Limb (tissue), 2 donors: Measurements from ENCODE around the gene TRAPPC4.
A peak's percentile ranks its signal among the peaks of the same experiment; 100 is the strongest.
"Not testable (repeated sequence)": the region's sequence is repeated elsewhere in the genome, so short reads cannot be mapped to it uniquely, and the experiment has no call there.

ENCODE experiments used
- DNase-seq, 2 donors: peaks; one replicate each; pipeline ENCODE4 v3.0.0-alpha.2; 2016; ENCODE audit errors: extremely low spot score in 2 of 2

TRAPPC4 gene

GRCh38 chr11:119014209-119014924 lies 4.2 kb upstream of the TRAPPC4 start:
- no peak for DNase-seq

GRCh38 chr11:119015054-119015611 lies 3.4 kb upstream of the TRAPPC4 start:
- DNase-seq, result no peak

GRCh38 chr11:119016216-119017009 lies 2.2 kb upstream of the TRAPPC4 start:
- no peak for DNase-seq

- not testable (repeated sequence) for DNase-seq
Observed at GRCh38 chr11:119017377-119017776, 1.2 kb upstream of the TRAPPC4 start.

GRCh38 chr11:119019996-119020395 lies 1.4 kb downstream of the TRAPPC4 start:
- DNase-seq, result no peak

- DNase-seq, result no peak
Observed at GRCh38 chr11:119021631-119022030, 3.1 kb downstream of the TRAPPC4 start.

- no peak for DNase-seq
Observed at GRCh38 chr11:119023741-119024140, 5.2 kb downstream of the TRAPPC4 start.

- DNase-seq, result no peak
Observed at GRCh38 chr11:119024430-119025098, 6.0 kb downstream of the TRAPPC4 start.

- DNase-seq, result no peak
Observed at GRCh38 chr11:119025099-119025473, 6.5 kb downstream of the TRAPPC4 start.

- DNase-seq, result no peak
Observed at GRCh38 chr11:119025541-119025940, 7.0 kb downstream of the TRAPPC4 start.

- DNase-seq, result no peak
Observed at GRCh38 chr11:119025978-119026766, 7.6 kb downstream of the TRAPPC4 start.

- DNase-seq, result no peak
Observed at GRCh38 chr11:119026970-119027369, 8.4 kb downstream of the TRAPPC4 start.

GRCh38 chr11:119027561-119028345 lies 9.2 kb downstream of the TRAPPC4 start:
- DNase-seq, result no peak

- no peak for DNase-seq
Observed at GRCh38 chr11:119028346-119029068, 9.9 kb downstream of the TRAPPC4 start.

GRCh38 chr11:119029069-119029339 lies 10.4 kb downstream of the TRAPPC4 start:
- DNase-seq, result no peak

GRCh38 chr11:119029340-119030028 lies 10.9 kb downstream of the TRAPPC4 start:
- no peak for DNase-seq

GRCh38 chr11:119030029-119030328 lies 11.4 kb downstream of the TRAPPC4 start:
- DNase-seq, result no peak

- peak; percentile 93 to 97 for DNase-seq
Observed at GRCh38 chr11:119030329-119031047, 11.9 kb downstream of the TRAPPC4 start, which contains the start of gene SLC37A4. TSS of gene SLC37A4 (minus strand) at chr11:119030877.

GRCh38 chr11:119031912-119032280 lies 13.3 kb downstream of the TRAPPC4 start:
- DNase-seq, result no peak
